Measurements from ENCODE around the gene CDH8. TPM values are rescaled to one million over a fixed set of nuclear protein-coding genes. Genes with fewer than 3 reads are reported as not detected.
"Not testable (repeated sequence)": the region's sequence is repeated elsewhere in the genome, so short reads cannot be mapped to it uniquely, and the experiment has no call there.

Gene CDH8
- polyA plus RNA-seq, 1 experiment = not detected

DNA sequence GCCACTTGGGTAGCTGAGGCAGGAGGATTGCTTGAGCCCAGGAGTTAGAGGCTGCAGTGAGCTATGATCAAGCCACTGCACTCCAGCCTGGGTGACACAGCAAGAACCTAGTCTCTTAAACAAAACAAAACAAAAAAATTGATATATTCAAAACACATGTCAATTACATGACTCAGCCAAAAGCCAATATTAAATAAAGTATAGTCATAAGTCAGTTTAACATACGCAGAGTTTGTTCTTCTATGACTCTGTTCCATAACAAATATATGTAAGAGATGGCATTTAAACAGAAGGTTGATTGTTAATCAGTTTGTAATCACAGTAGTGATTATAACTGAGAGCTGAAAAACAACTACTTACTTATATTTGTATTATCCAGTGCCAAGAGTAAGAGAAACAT, 106.5 kb downstream of the CDH8 start:
- no peak for DNase-seq (ENCODE audit: low read depth, low spot score)
- H3K27me3 ChIP-seq (ENCODE audit: control insufficient read depth, insufficient read depth, low read length) = no peaks in the 10 kb centered on the region
- CTCF ChIA-PET = no interaction called here

DNA sequence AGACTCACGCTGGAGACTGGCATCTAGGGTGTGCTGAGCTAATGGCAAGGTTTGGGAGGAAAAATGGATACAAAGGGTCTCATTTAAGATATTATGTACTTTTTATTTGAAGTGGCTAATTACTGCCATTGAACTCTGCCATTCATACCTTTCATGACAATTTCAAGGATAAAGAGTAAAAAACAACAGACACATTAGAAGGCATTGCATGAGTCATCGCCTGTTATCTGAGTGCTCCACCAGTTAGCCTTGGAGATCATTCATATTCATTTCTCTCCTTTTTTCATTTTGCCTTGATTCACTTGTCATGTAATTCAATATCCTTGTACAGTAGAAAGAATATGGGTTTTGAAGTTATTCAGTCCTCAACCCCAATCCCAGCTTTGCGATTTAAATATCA, 109.5 kb downstream of the CDH8 start:
- Histone ChIP-seq H3K27me3 (ENCODE audit: control insufficient read depth, insufficient read depth, low read length) (no peaks in the 10 kb centered on the region), H3K9me3 (ENCODE audit: control insufficient read depth, insufficient read depth, low read length) (peaks cover 9% of the 10 kb centered on the region), H3K27ac (ENCODE audit: low read depth, low read length) (no peak overlapping the region), H3K4me3 (ENCODE audit: low read depth, low read length) (no peak overlapping the region)
- POLR2A ChIA-PET = no interaction called here
- TF ChIP-seq, protein P1, sequence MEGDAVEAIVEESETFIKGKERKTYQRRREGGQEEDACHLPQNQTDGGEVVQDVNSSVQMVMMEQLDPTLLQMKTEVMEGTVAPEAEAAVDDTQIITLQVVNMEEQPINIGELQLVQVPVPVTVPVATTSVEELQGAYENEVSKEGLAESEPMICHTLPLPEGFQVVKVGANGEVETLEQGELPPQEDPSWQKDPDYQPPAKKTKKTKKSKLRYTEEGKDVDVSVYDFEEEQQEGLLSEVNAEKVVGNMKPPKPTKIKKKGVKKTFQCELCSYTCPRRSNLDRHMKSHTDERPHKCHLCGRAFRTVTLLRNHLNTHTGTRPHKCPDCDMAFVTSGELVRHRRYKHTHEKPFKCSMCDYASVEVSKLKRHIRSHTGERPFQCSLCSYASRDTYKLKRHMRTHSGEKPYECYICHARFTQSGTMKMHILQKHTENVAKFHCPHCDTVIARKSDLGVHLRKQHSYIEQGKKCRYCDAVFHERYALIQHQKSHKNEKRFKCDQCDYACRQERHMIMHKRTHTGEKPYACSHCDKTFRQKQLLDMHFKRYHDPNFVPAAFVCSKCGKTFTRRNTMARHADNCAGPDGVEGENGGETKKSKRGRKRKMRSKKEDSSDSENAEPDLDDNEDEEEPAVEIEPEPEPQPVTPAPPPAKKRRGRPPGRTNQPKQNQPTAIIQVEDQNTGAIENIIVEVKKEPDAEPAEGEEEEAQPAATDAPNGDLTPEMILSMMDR (IDR thresholded peaks at IDR 0.05; ENCODE audit: low read depth, low read length) = no peak
- CTCF ChIA-PET = no interaction called here
- DNase-seq (ENCODE audit: low read depth, low spot score) = no peak

More for the DNA sequence above, 106.5 kb downstream of the CDH8 start:
- TF ChIP-seq, protein P1 (IDR thresholded peaks at IDR 0.05; ENCODE audit: low read depth, low read length) = no peak
- POLR2A ChIA-PET = no interaction called here
- H3K9me3 ChIP-seq (ENCODE audit: control insufficient read depth, insufficient read depth, low read length) = peaks cover 9% of the 10 kb centered on the region; the same call in 1 of the 2 replicates
- no peak overlapping the region for H3K27ac ChIP-seq (ENCODE audit: low read depth, low read length)
- H3K4me3 ChIP-seq (ENCODE audit: low read depth, low read length) = no peak overlapping the region

- Histone ChIP-seq H3K27me3 (ENCODE audit: control insufficient read depth, insufficient read depth, low read length) (no peaks in the 10 kb centered on the region), H3K4me3 (ENCODE audit: low read depth, low read length) (no peak overlapping the region), H3K27ac (ENCODE audit: low read depth, low read length) (no peak overlapping the region), H3K9me3 (ENCODE audit: control insufficient read depth, insufficient read depth, low read length) (peaks cover 3% of the 10 kb centered on the region)
- POLR2A ChIA-PET = no interaction called here
- CTCF ChIA-PET = no interaction called here
- DNase-seq (ENCODE audit: low read depth, low spot score) = no peak
- TF ChIP-seq, protein P1 (IDR thresholded peaks at IDR 0.05; ENCODE audit: low read depth, low read length) = no peak
Observed at GRCh38 chr16:61923629-61924028, 112.6 kb downstream of the CDH8 start.

DNA sequence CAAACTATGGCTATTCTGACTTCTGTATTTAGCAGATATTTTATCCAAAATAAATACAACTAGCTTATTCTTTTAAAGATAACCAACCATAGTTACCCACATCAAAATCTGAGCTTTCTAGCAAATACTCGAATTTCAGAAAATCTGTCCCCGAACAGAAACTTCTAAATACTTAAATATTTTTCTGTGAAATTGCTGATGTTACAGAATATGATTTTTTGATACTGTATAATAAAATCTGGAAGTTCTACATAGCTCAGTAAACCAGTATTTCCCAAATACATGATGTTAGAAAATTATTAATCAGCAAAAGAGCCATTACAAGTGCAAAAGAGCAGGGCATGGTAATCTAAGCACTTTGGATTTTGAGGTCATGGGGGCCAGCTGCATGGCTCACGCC, 114.9 kb downstream of the CDH8 start:
- POLR2A ChIA-PET = no interaction called here
- no peak for DNase-seq (ENCODE audit: low read depth, low spot score)
- Histone ChIP-seq H3K9me3 (ENCODE audit: control insufficient read depth, insufficient read depth, low read length) (peaks cover 6% of the 10 kb centered on the region), H3K27ac (ENCODE audit: low read depth, low read length) (no peak overlapping the region), H3K27me3 (ENCODE audit: control insufficient read depth, insufficient read depth, low read length) (no peaks in the 10 kb centered on the region), H3K4me3 (ENCODE audit: low read depth, low read length) (no peak overlapping the region)
- TF ChIP-seq, protein P1 (IDR thresholded peaks at IDR 0.05; ENCODE audit: low read depth, low read length) = no peak
- CTCF ChIA-PET = no interaction called here

DNA sequence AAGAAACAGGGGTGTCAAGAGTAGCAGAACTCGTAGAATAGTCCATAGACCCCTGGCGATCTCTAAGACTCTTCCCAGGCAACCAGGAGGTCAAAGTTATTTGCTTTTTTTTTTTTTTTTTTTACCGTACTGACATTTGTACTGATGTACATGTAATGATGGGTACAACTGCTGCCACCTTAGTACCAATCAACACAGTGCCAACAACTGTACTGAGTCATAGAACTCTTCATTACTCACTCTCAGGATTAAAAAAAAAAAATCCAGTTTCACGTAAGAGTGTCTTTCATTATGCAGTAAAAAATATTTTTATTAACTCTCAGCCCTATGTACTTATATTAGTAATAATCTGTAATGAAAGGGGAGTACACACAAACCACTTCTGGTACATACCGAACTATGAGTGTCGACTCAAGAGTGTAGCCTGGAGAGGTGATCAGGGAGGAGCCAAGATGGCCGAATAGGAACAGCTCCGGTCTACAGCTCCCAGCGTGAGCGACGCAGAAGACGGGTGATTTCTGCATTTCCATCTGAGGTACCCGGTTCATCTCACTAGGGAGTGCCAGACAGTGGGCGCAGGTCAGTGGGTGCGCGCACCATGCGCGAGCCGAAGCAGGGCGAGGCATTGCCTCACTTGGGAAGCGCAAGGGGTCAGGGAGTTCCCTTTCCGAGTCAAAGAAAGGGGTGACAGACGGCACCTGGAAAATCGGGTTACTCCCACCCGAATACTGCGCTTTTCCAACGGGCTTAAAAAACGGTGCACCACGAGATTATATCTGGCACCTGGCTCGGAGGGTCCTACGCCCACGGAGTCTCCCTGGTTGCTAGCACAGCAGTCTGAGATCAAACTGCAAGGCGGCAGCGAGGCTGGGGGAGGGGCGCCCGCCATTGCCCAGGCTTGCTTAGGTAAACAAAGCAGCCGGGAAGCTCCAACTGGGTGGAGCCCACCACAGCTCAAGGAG, 118.1 kb downstream of the CDH8 start:
- H3K4me3 ChIP-seq (ENCODE audit: low read depth, low read length); CTCF ChIA-PET; H3K27me3 ChIP-seq (ENCODE audit: control insufficient read depth, insufficient read depth, low read length); H3K9me3 ChIP-seq (ENCODE audit: control insufficient read depth, insufficient read depth, low read length); H3K27ac ChIP-seq (ENCODE audit: low read depth, low read length); POLR2A ChIA-PET; DNase-seq (ENCODE audit: low read depth, low spot score): not testable (repeated sequence)
